ENCODE measurements around the gene SKIDA1.

- no peak for TF ChIP-seq POLR2A (IDR thresholded peaks at IDR 0.05; ENCODE audit: low read depth, low read length)
- TF ChIP-seq POLR2AphosphoS5 (IDR thresholded peaks at IDR 0.05; ENCODE audit: low read depth, low read length): no peak
- TF ChIP-seq TAF1 (IDR thresholded peaks at IDR 0.05; ENCODE audit: borderline replicate concordance, low read depth, low read length): no peak
Measured at GRCh38 chr10:21526860-21527597, 1.5 kb upstream of the SKIDA1 start.
